Testis (tissue), 2 donors: ENCODE data around the gene SPI1.

Experiments
- POLR2A ChIP-seq: fragments of 450-650 bp; IDR thresholded peaks from one replicate; pipeline ENCODE4 v1.6.1; 2017; ENCODE audit warnings: antibody characterized with exemption, mild to moderate bottlenecking, moderate library complexity
- TF ChIP-seq, protein P1 (sequence below), 3 experiments: fragments of 450-650 bp in 2 of 3; fragments of 200-600 bp in 1 of 3; sonication (generic) in 1 of 3; IDR thresholded peaks; one replicate each; pipeline ENCODE4 v1.5.1; 2016 to 2019; ENCODE audit warnings: antibody characterized with exemption in 3 of 3, mild to moderate bottlenecking in 2 of 3, moderate library complexity in 1 of 3

DNA sequence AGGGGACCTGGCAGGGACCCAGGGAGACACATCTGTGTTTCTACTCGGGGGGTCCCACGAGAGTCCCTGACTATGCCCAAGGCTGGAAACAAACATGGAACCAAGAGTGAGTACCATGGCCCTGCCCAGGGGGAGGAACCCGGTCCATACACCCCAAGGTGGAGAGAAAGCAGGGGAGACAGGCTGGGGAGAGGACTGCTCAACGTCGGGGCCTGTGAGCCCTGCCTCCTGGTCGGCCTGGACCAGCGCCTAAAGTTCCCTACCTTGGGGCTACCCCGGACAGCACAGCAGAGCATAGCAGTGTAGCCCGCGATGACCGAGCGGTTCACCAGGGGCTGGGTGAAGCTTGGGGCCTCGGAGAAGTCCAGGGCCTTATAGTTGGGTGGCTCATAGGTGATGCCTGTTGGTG, 46.0 kb downstream of the SPI1 start:
- TF ChIP-seq, protein P1, sequence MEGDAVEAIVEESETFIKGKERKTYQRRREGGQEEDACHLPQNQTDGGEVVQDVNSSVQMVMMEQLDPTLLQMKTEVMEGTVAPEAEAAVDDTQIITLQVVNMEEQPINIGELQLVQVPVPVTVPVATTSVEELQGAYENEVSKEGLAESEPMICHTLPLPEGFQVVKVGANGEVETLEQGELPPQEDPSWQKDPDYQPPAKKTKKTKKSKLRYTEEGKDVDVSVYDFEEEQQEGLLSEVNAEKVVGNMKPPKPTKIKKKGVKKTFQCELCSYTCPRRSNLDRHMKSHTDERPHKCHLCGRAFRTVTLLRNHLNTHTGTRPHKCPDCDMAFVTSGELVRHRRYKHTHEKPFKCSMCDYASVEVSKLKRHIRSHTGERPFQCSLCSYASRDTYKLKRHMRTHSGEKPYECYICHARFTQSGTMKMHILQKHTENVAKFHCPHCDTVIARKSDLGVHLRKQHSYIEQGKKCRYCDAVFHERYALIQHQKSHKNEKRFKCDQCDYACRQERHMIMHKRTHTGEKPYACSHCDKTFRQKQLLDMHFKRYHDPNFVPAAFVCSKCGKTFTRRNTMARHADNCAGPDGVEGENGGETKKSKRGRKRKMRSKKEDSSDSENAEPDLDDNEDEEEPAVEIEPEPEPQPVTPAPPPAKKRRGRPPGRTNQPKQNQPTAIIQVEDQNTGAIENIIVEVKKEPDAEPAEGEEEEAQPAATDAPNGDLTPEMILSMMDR (IDR thresholded peaks at IDR 0.05): no peak
- TF ChIP-seq POLR2A: no peak
